Measurements from ENCODE around the gene UVSSA. TPM values are rescaled to one million over a fixed set of nuclear protein-coding genes. Genes with fewer than 3 reads are reported as not detected.

The UVSSA gene
- total and polyA plus RNA-seq, 9 donors: 3.8 to 24.7 (median 15.6) TPM

- Histone ChIP-seq H3K4me3 (no peak overlapping the region), H3K9me3 (no peaks in the 10 kb centered on the region), H3K36me3 (no peaks in the 10 kb centered on the region), H3K27ac (no peak overlapping the region), H3K4me1 (ENCODE audit: insufficient read depth) (peaks cover 3% of the 10 kb centered on the region), H3K27me3 (peaks cover 4% of the 10 kb centered on the region)
- DNase-seq: peak in 4 of 5 donors; percentile 37 to 74 (median 68)
- intact Hi-C loops (cut with DNase I): no loop called here
- WGBS, 3 donors: 14 to 18% (median 17%) methylated on average over 48 of the region's 48 CpGs
- TF ChIP-seq, protein P1, sequence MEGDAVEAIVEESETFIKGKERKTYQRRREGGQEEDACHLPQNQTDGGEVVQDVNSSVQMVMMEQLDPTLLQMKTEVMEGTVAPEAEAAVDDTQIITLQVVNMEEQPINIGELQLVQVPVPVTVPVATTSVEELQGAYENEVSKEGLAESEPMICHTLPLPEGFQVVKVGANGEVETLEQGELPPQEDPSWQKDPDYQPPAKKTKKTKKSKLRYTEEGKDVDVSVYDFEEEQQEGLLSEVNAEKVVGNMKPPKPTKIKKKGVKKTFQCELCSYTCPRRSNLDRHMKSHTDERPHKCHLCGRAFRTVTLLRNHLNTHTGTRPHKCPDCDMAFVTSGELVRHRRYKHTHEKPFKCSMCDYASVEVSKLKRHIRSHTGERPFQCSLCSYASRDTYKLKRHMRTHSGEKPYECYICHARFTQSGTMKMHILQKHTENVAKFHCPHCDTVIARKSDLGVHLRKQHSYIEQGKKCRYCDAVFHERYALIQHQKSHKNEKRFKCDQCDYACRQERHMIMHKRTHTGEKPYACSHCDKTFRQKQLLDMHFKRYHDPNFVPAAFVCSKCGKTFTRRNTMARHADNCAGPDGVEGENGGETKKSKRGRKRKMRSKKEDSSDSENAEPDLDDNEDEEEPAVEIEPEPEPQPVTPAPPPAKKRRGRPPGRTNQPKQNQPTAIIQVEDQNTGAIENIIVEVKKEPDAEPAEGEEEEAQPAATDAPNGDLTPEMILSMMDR (IDR thresholded peaks at IDR 0.05): no peak
- no peak for TF ChIP-seq POLR2A (IDR thresholded peaks at IDR 0.05)
- TF ChIP-seq EP300 (IDR thresholded peaks at IDR 0.05): no peak
Measured at GRCh38 chr4:1410491-1411325, 63.7 kb downstream of the UVSSA start.

DNA sequence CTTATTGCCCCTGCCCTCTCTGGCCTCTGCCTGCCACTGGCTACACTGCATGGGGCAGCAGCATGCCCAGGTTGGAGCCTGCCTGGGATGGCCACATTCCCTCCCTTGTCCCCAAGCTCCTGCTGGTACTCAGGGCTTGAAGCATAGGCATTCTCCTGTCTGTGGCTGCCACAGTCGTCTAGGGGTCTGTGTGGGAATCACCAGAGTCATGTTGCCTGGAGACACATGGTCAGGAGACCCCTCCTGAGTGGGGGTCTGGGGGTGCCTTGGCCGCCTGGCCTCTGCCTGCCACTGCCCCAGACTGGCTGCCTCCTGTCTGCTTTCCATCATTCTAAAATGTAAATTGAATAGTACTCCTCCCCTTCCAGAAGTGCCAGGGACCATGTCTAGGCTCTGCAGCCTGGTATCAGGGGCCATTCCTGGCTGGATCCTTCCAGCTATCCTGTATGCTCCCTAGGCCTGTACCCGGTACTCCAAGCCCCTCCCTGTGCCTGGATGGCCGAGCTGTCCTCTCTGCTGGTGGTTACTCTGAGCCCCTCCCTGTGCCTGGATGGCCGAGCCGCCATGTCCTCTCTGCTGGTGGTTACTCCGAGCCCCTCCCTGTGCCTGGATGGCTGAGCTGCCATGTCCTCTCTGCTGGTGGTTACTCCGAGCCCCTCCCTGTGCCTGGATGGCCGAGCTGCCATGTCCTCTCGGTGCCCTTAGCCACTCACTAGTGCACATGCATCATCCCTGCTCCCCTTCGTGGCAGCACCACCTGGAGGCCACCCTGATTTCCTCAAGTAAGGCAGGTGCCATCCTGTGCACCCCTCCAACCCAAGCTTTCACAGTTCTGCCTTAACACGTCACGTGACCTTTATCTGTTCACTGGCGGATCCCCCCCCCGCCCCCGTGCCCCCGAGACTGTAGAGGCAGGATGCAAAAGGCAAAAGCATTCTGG is 64.7 kb downstream of the UVSSA start:
- Histone ChIP-seq H3K27ac (no peak overlapping the region), H3K4me1 (ENCODE audit: insufficient read depth) (peaks cover 3% of the 10 kb centered on the region), H3K4me3 (no peak overlapping the region), H3K36me3 (no peaks in the 10 kb centered on the region), H3K9me3 (no peaks in the 10 kb centered on the region), H3K27me3 (peaks cover 3% of the 10 kb centered on the region)
- TF ChIP-seq EP300 (IDR thresholded peaks at IDR 0.05) (no peak), POLR2A (IDR thresholded peaks at IDR 0.05) (no peak)
- TF ChIP-seq, protein P1 (IDR thresholded peaks at IDR 0.05): no peak
- no peak for DNase-seq
- intact Hi-C loops (cut with DNase I): no loop called here
- 38 to 47% (median 44%) methylated on average over 17 of the region's 17 CpGs for WGBS, 3 donors

GRCh38 chr4:1412376-1413203 is 65.6 kb downstream of the UVSSA start:
- 55 to 58% (median 58%) methylated on average over 15 of the region's 15 CpGs for WGBS, 3 donors
- Histone ChIP-seq H3K9me3 (no peaks in the 10 kb centered on the region), H3K27ac (no peak overlapping the region), H3K27me3 (no peaks in the 10 kb centered on the region), H3K36me3 (no peaks in the 10 kb centered on the region), H3K4me1 (ENCODE audit: insufficient read depth) (peaks cover 3% of the 10 kb centered on the region), H3K4me3 (no peak overlapping the region)
- TF ChIP-seq, protein P1 (IDR thresholded peaks at IDR 0.05): no peak
- TF ChIP-seq EP300 (IDR thresholded peaks at IDR 0.05) (no peak), POLR2A (IDR thresholded peaks at IDR 0.05) (no peak)
- intact Hi-C loops (cut with DNase I): no loop called here
- DNase-seq: no peak

- TF ChIP-seq POLR2A (IDR thresholded peaks at IDR 0.05) (no peak), EP300 (IDR thresholded peaks at IDR 0.05) (no peak)
- TF ChIP-seq, protein P1 (IDR thresholded peaks at IDR 0.05): no peak
- H3K27me3 ChIP-seq: no peaks in the 10 kb centered on the region
Measured at GRCh38 chr4:1413204-1413663, 66.2 kb downstream of the UVSSA start.

More at GRCh38 chr4:1413204-1413663, 66.2 kb downstream of the UVSSA start:
- DNase-seq: no peak
- Histone ChIP-seq H3K4me3 (no peak overlapping the region), H3K9me3 (no peaks in the 10 kb centered on the region), H3K4me1 (ENCODE audit: insufficient read depth) (peaks cover 3% of the 10 kb centered on the region), H3K36me3 (no peaks in the 10 kb centered on the region), H3K27ac (no peak overlapping the region)
- 54 to 59% (median 54%) methylated on average over 16 of the region's 16 CpGs for WGBS, 3 donors
- intact Hi-C loops (cut with DNase I): no loop called here

Data from ovary (tissue), 9 donors.